DOHH2 (cell line): ENCODE data around the gene GAS2.

ENCODE experiments used
- H3F3A ChIP-seq: fragments of 200-600 bp; sonication (generic), shearing (Covaris generic); 2 replicates; pipeline ENCODE4 v1.6.0; 2016; ENCODE audit warnings: antibody characterized with exemption, mild to moderate bottlenecking; ENCODE audit not compliant: control insufficient read depth, insufficient read depth
- H3K27ac ChIP-seq: fragments of 200-600 bp; sonication (generic); 2 replicates; pipeline ENCODE4 v1.5.1; 2014; ENCODE audit warnings: low read depth, mild to moderate bottlenecking, low read length, moderate library complexity
- H3K27me3 ChIP-seq: fragments of 200-600 bp; sonication (generic); 2 replicates; pipeline ENCODE4 v1.6.1; 2014; ENCODE audit warnings: mild to moderate bottlenecking, low read length, mixed read lengths; ENCODE audit not compliant: control insufficient read depth
- H3K36me3 ChIP-seq: fragments of 200-600 bp; sonication (generic); 2 replicates; pipeline ENCODE4 v1.6.1; 2014; ENCODE audit warnings: mild to moderate bottlenecking, low read length, moderate library complexity, mixed read lengths; ENCODE audit not compliant: control insufficient read depth
- H3K4me1 ChIP-seq: fragments of 200-600 bp; sonication (generic); 2 replicates; pipeline ENCODE4 v1.6.1; 2014; ENCODE audit warnings: mild to moderate bottlenecking, low read length, mixed read lengths; ENCODE audit not compliant: control insufficient read depth
- H3K4me2 ChIP-seq: fragments of 200-600 bp; sonication (generic); 2 replicates; pipeline ENCODE4 v1.6.0; 2014; ENCODE audit warnings: mild to moderate bottlenecking, low read length, moderate library complexity
- H3K4me3 ChIP-seq: fragments of 200-600 bp; sonication (generic); 2 replicates; pipeline ENCODE4 v1.5.1; 2014; ENCODE audit warnings: mild to moderate bottlenecking, low read length, mixed read lengths
- H3K79me2 ChIP-seq: fragments of 200-600 bp; sonication (generic); 2 replicates; pipeline ENCODE4 v1.6.1; 2014; ENCODE audit warnings: mild to moderate bottlenecking, low read length, mixed read lengths; ENCODE audit not compliant: control insufficient read depth
- H3K9me2 ChIP-seq: fragments of 200-600 bp; sonication (generic); replicated peaks from 2 replicates; pipeline ENCODE4 v1.6.1; 2014; ENCODE audit warnings: mild to moderate bottlenecking, low read length, mixed read lengths; ENCODE audit not compliant: control insufficient read depth
- H3K9me3 ChIP-seq: fragments of 200-600 bp; sonication (generic); 2 replicates; pipeline ENCODE4 v1.6.1; 2014; ENCODE audit warnings: antibody characterized with exemption, low read length, mixed read lengths; ENCODE audit not compliant: control insufficient read depth, insufficient read depth
- H4K20me1 ChIP-seq: fragments of 200-600 bp; sonication (generic); 2 replicates; pipeline ENCODE4 v1.6.0; 2014; ENCODE audit warnings: low read depth, mild to moderate bottlenecking, antibody characterized with exemption, low read length, moderate library complexity; ENCODE audit not compliant: control insufficient read depth, insufficient read depth
- CTCF ChIP-seq: fragments of 200-600 bp; sonication (generic); IDR thresholded peaks from one replicate; pipeline ENCODE4 v1.5.1; 2014; ENCODE audit warnings: antibody characterized with exemption, mild to moderate bottlenecking, low read depth, low read length; ENCODE audit not compliant: poor library complexity, severe bottlenecking
- EZH2phosphoT487 ChIP-seq: fragments of 200-600 bp; sonication (generic); IDR thresholded peaks from 2 replicates; pipeline ENCODE4 v1.6.1; 2017; ENCODE audit warnings: borderline replicate concordance, mild to moderate bottlenecking, antibody characterized with exemption, low read length, moderate library complexity, mixed read lengths

Gene GAS2

GRCh38 chr11:22807391-22807790, 141.0 kb downstream of the GAS2 start:
- H3K9me3 ChIP-seq: no peaks in the 10 kb centered on the region
- TF ChIP-seq CTCF (no peak), EZH2phosphoT487 (no peak)
- H3K27ac ChIP-seq: no peak overlapping the region
- peaks cover 21% of the 10 kb centered on the region for H3K4me1 ChIP-seq
- H3K4me2 ChIP-seq: no peak overlapping the region
- H3K79me2 ChIP-seq: no peaks in the 10 kb centered on the region
- peaks cover 4% of the 10 kb centered on the region; the same call in 1 of the 2 replicates for H3K27me3 ChIP-seq
- no peak overlapping the region for H3K4me3 ChIP-seq
- H3F3A ChIP-seq: no peaks in the 10 kb centered on the region
- no peaks in the 10 kb centered on the region; the same call in 1 of the 2 replicates for H3K9me2 ChIP-seq
- no peaks in the 10 kb centered on the region for H4K20me1 ChIP-seq
- H3K36me3 ChIP-seq: no peaks in the 10 kb centered on the region

DNA sequence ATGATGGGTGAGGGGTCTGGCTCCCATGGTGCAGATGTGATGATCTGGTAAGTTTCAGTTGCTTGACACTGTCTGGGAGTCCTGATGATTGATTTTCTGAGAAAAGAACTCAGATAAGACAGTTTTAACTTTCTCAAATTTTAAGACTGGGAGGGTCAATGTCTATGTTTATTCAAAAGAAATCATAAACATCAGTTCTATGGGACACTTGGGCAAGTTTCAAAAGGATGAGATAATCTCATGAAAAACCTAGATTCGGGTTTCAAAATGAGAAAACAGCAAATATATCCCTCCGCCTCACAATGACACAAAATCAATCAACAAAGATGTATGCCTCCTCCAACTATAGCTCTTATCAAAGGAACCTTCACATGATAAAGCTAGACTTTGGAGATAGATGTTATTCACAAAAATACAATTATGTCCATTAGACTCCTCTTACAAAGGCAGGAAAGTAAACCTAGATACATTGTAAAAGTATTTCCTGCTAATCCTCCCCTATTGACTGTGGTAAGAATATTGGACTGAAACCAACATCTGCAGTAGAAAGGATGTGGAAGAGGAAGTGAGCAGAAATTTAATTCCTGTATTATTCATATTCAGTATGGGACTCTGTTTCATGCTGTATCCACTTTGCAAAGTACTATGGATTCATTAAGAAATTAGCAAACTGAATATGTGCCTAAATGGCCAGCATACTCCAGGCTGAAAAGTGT, 141.6 kb downstream of the GAS2 start:
- Histone ChIP-seq H3F3A (no peaks in the 10 kb centered on the region), H3K9me2 (no peaks in the 10 kb centered on the region; the same call in 1 of the 2 replicates), H3K79me2 (no peaks in the 10 kb centered on the region), H3K27ac (no peak overlapping the region), H3K27me3 (peaks cover 4% of the 10 kb centered on the region; the same call in 1 of the 2 replicates), H3K4me3 (no peak overlapping the region), H3K36me3 (no peaks in the 10 kb centered on the region), H3K4me2 (peak overlapping the region; percentile 33), H3K4me1 (peaks cover 21% of the 10 kb centered on the region), H3K9me3 (no peaks in the 10 kb centered on the region), H4K20me1 (no peaks in the 10 kb centered on the region)
- TF ChIP-seq EZH2phosphoT487 (no peak), CTCF (no peak)

DNA sequence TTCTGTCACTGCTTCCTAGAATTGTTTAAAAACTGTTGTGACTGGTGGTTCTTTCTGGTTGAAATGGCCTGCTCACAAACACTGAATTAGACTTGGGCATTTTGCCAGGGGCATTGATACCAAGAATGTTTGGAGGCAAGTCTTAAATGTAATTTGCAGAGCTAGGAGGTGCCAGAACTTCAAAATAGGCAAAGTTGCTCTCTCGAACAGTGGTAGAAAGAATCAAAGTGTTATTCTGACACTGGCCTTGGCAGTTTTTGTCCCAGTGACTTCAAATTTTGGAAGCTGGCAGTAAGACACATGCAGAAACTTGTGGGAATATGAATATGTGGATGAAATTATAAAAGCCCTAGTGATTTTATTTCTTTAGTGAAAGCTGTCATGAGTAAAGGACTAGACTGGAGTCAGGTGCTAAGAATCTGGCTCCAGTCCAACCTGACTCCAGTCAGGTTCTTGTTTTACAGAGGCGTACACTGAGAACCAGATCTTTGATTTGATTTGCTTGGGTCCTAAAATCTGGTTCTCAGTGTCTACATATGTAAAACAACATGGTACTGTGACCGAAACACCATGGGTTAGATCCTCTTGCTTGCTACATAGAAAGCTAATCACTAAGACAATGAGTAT, 142.3 kb downstream of the GAS2 start:
- H3K4me2 ChIP-seq: peak overlapping the region; percentile 33
- H3K27ac ChIP-seq: no peak overlapping the region

More for the DNA sequence above, 142.3 kb downstream of the GAS2 start:
- peaks cover 21% of the 10 kb centered on the region for H3K4me1 ChIP-seq
- no peaks in the 10 kb centered on the region for H4K20me1 ChIP-seq
- no peaks in the 10 kb centered on the region for H3K36me3 ChIP-seq
- H3K9me2 ChIP-seq: no peaks in the 10 kb centered on the region; the same call in 1 of the 2 replicates
- peaks cover under 1% of the 10 kb centered on the region; the same call in 1 of the 2 replicates for H3K27me3 ChIP-seq
- H3K9me3 ChIP-seq: no peaks in the 10 kb centered on the region
- no peaks in the 10 kb centered on the region for H3K79me2 ChIP-seq
- TF ChIP-seq EZH2phosphoT487: no peak
- TF ChIP-seq CTCF: no peak
- no peaks in the 10 kb centered on the region for H3F3A ChIP-seq
- H3K4me3 ChIP-seq: no peak overlapping the region
